Tibial nerve (tissue), 4 donors: ENCODE data around the gene EIF5A.

ENCODE experiments used
- EP300 ChIP-seq, 2 donors: sonication (generic); formaldehyde crosslinking; IDR thresholded peaks; one replicate each; pipeline ENCODE4 v1.6.1; 2017; ENCODE audit warnings: antibody characterized with exemption in 2 of 2, mild to moderate bottlenecking in 1 of 2
- POLR2A ChIP-seq, 2 donors: fragments of 450-650 bp; IDR thresholded peaks; one replicate each; pipeline ENCODE4 v1.6.1; 2017; ENCODE audit warnings: antibody characterized with exemption in 2 of 2, mild to moderate bottlenecking in 2 of 2, moderate library complexity in 2 of 2
- TF ChIP-seq, protein P1 (sequence below), 5 experiments: fragments of 200-600 bp in 3 of 5; fragments of 450-650 bp in 2 of 5; sonication (generic) in 3 of 5; IDR thresholded peaks; one replicate each; pipeline ENCODE4 v1.5.1; 2016 to 2019; ENCODE audit warnings: antibody characterized with exemption in 5 of 5, mild to moderate bottlenecking in 3 of 5, moderate library complexity in 2 of 5

DNA sequence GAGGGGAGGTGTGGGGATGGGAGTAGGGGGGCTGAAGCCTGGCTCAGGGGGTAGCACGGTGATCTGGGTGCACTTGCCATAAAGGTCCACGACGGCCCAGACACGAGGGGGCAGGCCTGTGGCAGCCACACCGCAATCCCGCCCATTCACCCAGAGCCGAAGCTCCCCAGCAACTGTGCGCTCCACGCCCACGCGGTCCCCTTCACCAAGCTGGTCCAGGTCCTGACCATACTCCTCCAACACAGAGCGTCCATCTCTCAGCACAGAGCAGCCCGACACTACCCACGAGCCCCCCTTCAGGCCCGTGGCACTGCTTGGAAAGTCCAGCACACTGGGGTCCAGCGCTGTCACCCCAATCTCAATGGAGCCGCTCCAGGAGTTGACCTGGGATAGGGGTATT lies 20.1 kb downstream of the EIF5A start:
- TF ChIP-seq EP300 (IDR thresholded peaks at IDR 0.05) (no peak), POLR2A (IDR thresholded peaks at IDR 0.05) (no peak)
- TF ChIP-seq, protein P1, sequence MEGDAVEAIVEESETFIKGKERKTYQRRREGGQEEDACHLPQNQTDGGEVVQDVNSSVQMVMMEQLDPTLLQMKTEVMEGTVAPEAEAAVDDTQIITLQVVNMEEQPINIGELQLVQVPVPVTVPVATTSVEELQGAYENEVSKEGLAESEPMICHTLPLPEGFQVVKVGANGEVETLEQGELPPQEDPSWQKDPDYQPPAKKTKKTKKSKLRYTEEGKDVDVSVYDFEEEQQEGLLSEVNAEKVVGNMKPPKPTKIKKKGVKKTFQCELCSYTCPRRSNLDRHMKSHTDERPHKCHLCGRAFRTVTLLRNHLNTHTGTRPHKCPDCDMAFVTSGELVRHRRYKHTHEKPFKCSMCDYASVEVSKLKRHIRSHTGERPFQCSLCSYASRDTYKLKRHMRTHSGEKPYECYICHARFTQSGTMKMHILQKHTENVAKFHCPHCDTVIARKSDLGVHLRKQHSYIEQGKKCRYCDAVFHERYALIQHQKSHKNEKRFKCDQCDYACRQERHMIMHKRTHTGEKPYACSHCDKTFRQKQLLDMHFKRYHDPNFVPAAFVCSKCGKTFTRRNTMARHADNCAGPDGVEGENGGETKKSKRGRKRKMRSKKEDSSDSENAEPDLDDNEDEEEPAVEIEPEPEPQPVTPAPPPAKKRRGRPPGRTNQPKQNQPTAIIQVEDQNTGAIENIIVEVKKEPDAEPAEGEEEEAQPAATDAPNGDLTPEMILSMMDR (IDR thresholded peaks at IDR 0.05), result no peak
